Neuronal stem cell (in vitro differentiated cells): Measurements from ENCODE around the gene NMUR1.
A peak's percentile ranks its signal among the peaks of the same experiment; 100 is the strongest.

Source experiments
- DNase-seq: peaks from one replicate; pipeline ENCODE4 v3.0.0-alpha.2; 2013; ENCODE audit warnings: low spot score
- H2AFZ ChIP-seq: one replicate; pipeline ENCODE4 v1.6.1; 2013; ENCODE audit warnings: mild to moderate bottlenecking, low read length, inconsistent platforms
- H2AK5ac ChIP-seq: 2 replicates; pipeline ENCODE4 v1.6.1; 2013; ENCODE audit warnings: low read depth, mild to moderate bottlenecking, inconsistent platforms, low read length, moderate library complexity, mixed read lengths
- H2BK120ac ChIP-seq: 2 replicates; pipeline ENCODE4 v1.6.1; 2013; ENCODE audit warnings: low read depth, mild to moderate bottlenecking, inconsistent platforms, low read length, moderate library complexity, mixed read lengths
- H2BK12ac ChIP-seq: one replicate; pipeline ENCODE4 v1.6.1; 2013; ENCODE audit warnings: low read length, inconsistent platforms
- H2BK15ac ChIP-seq: 2 replicates; pipeline ENCODE4 v1.6.1; 2013; ENCODE audit warnings: mild to moderate bottlenecking, low read length, inconsistent platforms, mixed read lengths
- H2BK5ac ChIP-seq: one replicate; pipeline ENCODE4 v1.6.1; 2013; ENCODE audit warnings: inconsistent platforms, mild to moderate bottlenecking, low read length, moderate library complexity
- H3K14ac ChIP-seq: one replicate; pipeline ENCODE4 v1.6.1; 2013; ENCODE audit warnings: low read length, inconsistent platforms
- H3K18ac ChIP-seq: 2 replicates; pipeline ENCODE4 v1.6.1; 2013; ENCODE audit warnings: low read length, inconsistent platforms
- H3K23ac ChIP-seq: 2 replicates; pipeline ENCODE4 v1.6.1; 2013; ENCODE audit warnings: low read depth, mild to moderate bottlenecking, mixed read lengths, low read length, inconsistent platforms; ENCODE audit not compliant: poor library complexity
- H3K27ac ChIP-seq: replicated peaks from 3 replicates; pipeline ENCODE4 v1.5.1; 2013; ENCODE audit warnings: low read length, inconsistent platforms
- H3K27me3 ChIP-seq, 3 experiments: 2 replicates each; pipeline ENCODE4 v1.6.1; 2013; ENCODE audit warnings: low read length in 3 of 3, mild to moderate bottlenecking in 2 of 3, inconsistent platforms in 1 of 3, low read depth in 1 of 3, mixed read lengths in 1 of 3, moderate library complexity in 1 of 3; ENCODE audit not compliant: control insufficient read depth in 3 of 3, insufficient read depth in 3 of 3
- H3K36me3 ChIP-seq, 2 donors: replicated peaks in 1 of 2; 2 replicates each; pipeline ENCODE4 v1.6.1; 2013; ENCODE audit warnings: low read length in 2 of 2; ENCODE audit not compliant: control insufficient read depth in 2 of 2, insufficient read depth in 2 of 2
- H3K4ac ChIP-seq: 2 replicates; pipeline ENCODE4 v1.6.1; 2013; ENCODE audit warnings: inconsistent platforms, mild to moderate bottlenecking, low read length, moderate library complexity
- H3K4me1 ChIP-seq, 2 donors: 1 replicate in 1 of 2; 2 replicates in 1 of 2; pipeline ENCODE4 v1.6.1; 2013; ENCODE audit warnings: low read length in 2 of 2, low read depth in 1 of 2; ENCODE audit not compliant: control insufficient read depth in 2 of 2, insufficient read depth in 1 of 2
- H3K4me2 ChIP-seq: one replicate; pipeline ENCODE4 v1.6.1; 2013; ENCODE audit warnings: mild to moderate bottlenecking, low read length, inconsistent platforms; ENCODE audit not compliant: insufficient read depth, poor library complexity, severe bottlenecking
- H3K4me3 ChIP-seq, 2 donors: 2 replicates each; pipeline ENCODE4 v1.5.1; 2013; ENCODE audit warnings: low read length in 2 of 2, mild to moderate bottlenecking in 2 of 2, inconsistent platforms in 1 of 2, moderate library complexity in 1 of 2
- H3K79me1 ChIP-seq: one replicate; pipeline ENCODE4 v1.6.1; 2013; ENCODE audit warnings: low read depth, mild to moderate bottlenecking, inconsistent platforms, low read length, moderate library complexity
- H3K9ac ChIP-seq: one replicate; pipeline ENCODE4 v1.6.1; 2013; ENCODE audit warnings: mild to moderate bottlenecking, low read depth, low read length, inconsistent platforms; ENCODE audit not compliant: poor library complexity
- H3K9me3 ChIP-seq, 2 donors: replicated peaks in 1 of 2; 2 replicates each; pipeline versions ENCODE3 to v1.6.1; 2013; ENCODE audit warnings: low read length in 2 of 2, mild to moderate bottlenecking in 2 of 2, inconsistent platforms in 1 of 2, low read depth in 1 of 2, mixed read lengths in 1 of 2, moderate library complexity in 1 of 2; ENCODE audit not compliant: control insufficient read depth in 2 of 2, insufficient read depth in 1 of 2
- H4K8ac ChIP-seq: one replicate; pipeline ENCODE4 v1.6.1; 2013; ENCODE audit warnings: low read depth, mild to moderate bottlenecking, inconsistent platforms, low read length, moderate library complexity
- H4K91ac ChIP-seq: one replicate; pipeline ENCODE4 v1.6.1; 2013; ENCODE audit warnings: low read length, low read depth, mild to moderate bottlenecking, inconsistent platforms; ENCODE audit not compliant: poor library complexity
- WGBS, 2 donors: extraction: QIAGEN DNeasy Blood & Tissue Kit; methylation state at CpG; one replicate each; pipeline ENCODE4 v1.1.7; 2013; ENCODE audit warnings: missing lambda C conversion rate in 2 of 2, mixed read lengths in 1 of 2; ENCODE audit not compliant: insufficient read length in 2 of 2, insufficient replicate concordance in 1 of 2; ENCODE audit errors: extremely low coverage in 2 of 2; 5-methylcytosine and 5-hydroxymethylcytosine counted together

Gene NMUR1

DNA sequence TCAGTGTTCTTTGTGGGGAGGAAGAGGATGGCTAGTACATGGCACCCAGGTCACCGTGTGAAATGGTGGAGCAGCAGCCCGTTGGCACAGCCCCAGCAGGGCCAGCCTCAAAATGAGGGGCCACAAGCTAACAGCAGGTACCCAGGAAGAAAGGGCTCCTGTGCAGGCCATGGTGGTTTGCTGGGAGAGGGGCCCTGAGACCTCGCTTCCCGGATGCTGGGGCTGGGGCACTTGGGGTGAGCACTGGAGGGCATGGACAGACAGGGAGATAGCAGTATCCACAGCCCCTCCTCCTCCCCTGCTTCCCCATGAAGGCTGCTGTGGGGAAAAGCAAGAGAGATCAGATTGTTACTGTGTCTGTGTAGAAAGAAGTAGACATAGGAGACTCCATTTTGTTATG, 46.2 kb upstream of the NMUR1 start:
- Histone ChIP-seq H3K4me2 (no peak overlapping the region), H3K4me1 (peaks cover 16 to 20% of the 10 kb centered on the region in 2 donors), H3K23ac (no peak overlapping the region), H4K8ac (no peak overlapping the region), H2AK5ac (peak overlapping the region; percentile 90), H3K9me3 (no peaks in the 10 kb centered on the region), H2BK15ac (peak overlapping the region; percentile 98), H3K4ac (peak overlapping the region; percentile 4), H2BK5ac (peak overlapping the region; percentile 97), H2BK12ac (peak overlapping the region; percentile 47), H3K79me1 (no peaks in the 10 kb centered on the region), H3K27ac (peak overlapping the region; percentile 79), H2AFZ (peak overlapping the region; percentile 58), H3K4me3 (no peak overlapping the region), H2BK120ac (peak overlapping the region; percentile 99), H3K36me3 (no peaks in the 10 kb centered on the region), H3K27me3 (no peaks in the 10 kb centered on the region), H3K14ac (peak overlapping the region; percentile 3), H3K9ac (no peak overlapping the region), H3K18ac (peak overlapping the region; percentile 97), H4K91ac (peak overlapping the region; percentile 98)
- no CpG with 5 or more reads among the region's 4 CpGs for WGBS, 2 donors
- no peak for DNase-seq

DNA sequence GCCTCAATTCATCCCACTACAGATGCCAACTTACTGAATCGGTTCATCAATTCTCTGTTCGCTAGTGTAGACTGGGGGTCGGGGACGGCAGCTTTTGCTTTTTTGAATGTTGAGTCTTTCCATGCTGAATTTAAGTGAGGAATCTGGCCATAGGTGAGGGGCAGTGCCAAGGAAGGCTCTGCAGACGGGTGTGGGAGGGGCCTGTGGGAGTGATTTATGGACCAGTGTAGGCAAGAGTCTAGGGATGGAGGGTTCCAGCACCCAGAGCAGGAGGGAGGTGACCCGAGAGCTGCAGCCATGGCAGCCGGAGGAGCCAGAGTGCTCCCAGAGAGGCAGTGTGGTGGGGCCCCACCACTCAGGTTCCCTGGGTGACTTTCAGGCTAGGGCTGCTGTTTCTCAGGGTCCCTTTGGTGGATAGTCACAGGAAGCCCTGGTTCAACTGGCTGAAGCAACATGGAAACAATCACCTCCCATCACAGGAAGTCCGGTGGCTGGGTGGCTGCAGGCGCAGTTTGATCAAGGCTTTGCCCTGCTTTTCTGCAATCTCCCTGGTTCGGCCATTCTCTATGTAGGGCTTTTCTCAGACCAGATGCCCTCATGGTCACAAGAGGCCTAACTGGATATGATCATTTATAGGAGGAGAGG, 45.5 kb upstream of the NMUR1 start:
- Histone ChIP-seq H2BK5ac (peak overlapping the region; percentile 97), H4K91ac (peak overlapping the region; percentile 47), H2AFZ (no peak overlapping the region), H4K8ac (no peak overlapping the region), H3K18ac (peak overlapping the region; percentile 97), H3K27me3 (no peaks in the 10 kb centered on the region), H3K4me3 (no peak overlapping the region), H2BK15ac (peak overlapping the region; percentile 98), H2BK120ac (peak overlapping the region; percentile 99), H3K4me2 (no peak overlapping the region), H3K36me3 (no peaks in the 10 kb centered on the region), H3K14ac (peak overlapping the region; percentile 3), H3K9me3 (no peaks in the 10 kb centered on the region), H3K79me1 (no peaks in the 10 kb centered on the region), H3K23ac (no peak overlapping the region), H2BK12ac (peak overlapping the region; percentile 59), H3K4me1 (peaks cover 16 to 20% of the 10 kb centered on the region in 2 donors), H3K9ac (no peak overlapping the region), H2AK5ac (peak overlapping the region; percentile 90), H3K4ac (peak overlapping the region; percentile 4), H3K27ac (peak overlapping the region; percentile 79)
- no peak for DNase-seq
- no CpG with 5 or more reads among the region's 10 CpGs for WGBS, 2 donors

DNA sequence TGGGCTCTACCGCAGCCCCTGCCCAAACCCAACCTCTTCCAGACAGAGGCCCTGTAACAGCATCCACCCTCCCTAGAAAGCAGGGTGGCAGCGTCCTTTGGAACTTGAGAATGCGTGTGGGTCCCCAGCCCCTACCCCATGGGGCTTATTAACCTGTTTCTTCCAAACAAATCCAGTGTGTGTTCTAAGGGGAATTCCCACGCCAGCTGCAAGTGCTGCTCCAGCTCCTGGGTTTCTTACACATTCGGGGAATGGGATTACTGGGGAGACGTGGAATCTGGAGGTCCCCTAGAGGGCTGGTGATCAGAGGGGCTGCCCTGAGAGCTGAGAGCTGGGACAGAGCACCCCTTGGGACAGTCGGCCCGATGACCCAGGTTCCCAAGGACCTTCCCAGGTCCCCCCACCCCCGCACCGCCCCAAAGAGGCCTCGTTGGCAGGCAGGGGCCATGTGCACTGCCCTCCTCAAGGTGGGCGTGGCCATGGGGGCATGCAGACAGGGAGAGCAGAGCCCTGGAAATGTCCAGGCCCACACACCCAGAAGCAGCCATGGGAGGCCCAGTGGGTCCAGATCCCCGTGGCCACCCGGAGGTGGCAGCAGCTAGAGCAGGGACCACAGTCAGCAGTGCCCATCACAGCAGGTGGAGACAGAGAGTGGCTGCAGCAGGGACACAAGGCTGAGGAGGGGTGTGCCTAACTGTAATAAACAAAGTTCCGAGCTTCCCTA, 43.6 kb upstream of the NMUR1 start:
- Histone ChIP-seq H2BK12ac (no peak overlapping the region), H2AK5ac (peak overlapping the region; percentile 68)

GRCh38 chr2:231573096-231573495, 42.9 kb upstream of the NMUR1 start:
- no peaks in the 10 kb centered on the region for H3K36me3 ChIP-seq
- H2AFZ ChIP-seq = peak overlapping the region; percentile 73
- H3K23ac ChIP-seq = no peak overlapping the region
- DNase-seq = no peak
- H2BK120ac ChIP-seq = no peak overlapping the region
- no peak overlapping the region for H3K4me3 ChIP-seq
- peak overlapping the region; percentile 40 for H2BK5ac ChIP-seq
- no peak overlapping the region for H4K91ac ChIP-seq
- H3K18ac ChIP-seq = peak overlapping the region; percentile 40
- no peak overlapping the region for H3K9ac ChIP-seq
- WGBS, 2 donors = no CpG with 5 or more reads among the region's 4 CpGs
- H3K4ac ChIP-seq = no peak overlapping the region
- no peak overlapping the region for H2BK12ac ChIP-seq
- H3K4me2 ChIP-seq = no peak overlapping the region
- H3K9me3 ChIP-seq = no peaks in the 10 kb centered on the region
- H3K27ac ChIP-seq = no peak overlapping the region
- H2AK5ac ChIP-seq = no peak overlapping the region
- H3K79me1 ChIP-seq = peaks cover 2% of the 10 kb centered on the region
- peak overlapping the region; percentile 43 for H4K8ac ChIP-seq
- no peaks in the 10 kb centered on the region for H3K27me3 ChIP-seq
- no peak overlapping the region for H3K14ac ChIP-seq
- peaks cover 16 to 24% of the 10 kb centered on the region in 2 donors for H3K4me1 ChIP-seq
- H2BK15ac ChIP-seq = peak overlapping the region; percentile 59

More for the DNA sequence above, 43.6 kb upstream of the NMUR1 start:
- DNase-seq = no peak
- H2BK5ac ChIP-seq = peak overlapping the region; percentile 40
- no peak overlapping the region for H3K9ac ChIP-seq
- no peaks in the 10 kb centered on the region for H3K79me1 ChIP-seq
- peaks cover 16 to 22% of the 10 kb centered on the region in 2 donors for H3K4me1 ChIP-seq
- no peak overlapping the region for H3K4me3 ChIP-seq
- no peaks in the 10 kb centered on the region for H3K9me3 ChIP-seq
- peak overlapping the region; percentile 90 for H3K18ac ChIP-seq
- no peak overlapping the region for H3K4ac ChIP-seq
- no peak overlapping the region for H3K23ac ChIP-seq
- H3K27ac ChIP-seq = no peak overlapping the region
- H3K36me3 ChIP-seq = no peaks in the 10 kb centered on the region
- H3K14ac ChIP-seq = peak overlapping the region; percentile 72
- no peaks in the 10 kb centered on the region for H3K27me3 ChIP-seq
- H2BK15ac ChIP-seq = peak overlapping the region; percentile 59
- peak overlapping the region; percentile 73 for H2AFZ ChIP-seq
- H3K4me2 ChIP-seq = no peak overlapping the region
- H2BK120ac ChIP-seq = peak overlapping the region; percentile 78
- H4K8ac ChIP-seq = peak overlapping the region; percentile 43
- H4K91ac ChIP-seq = peak overlapping the region; percentile 85
- no CpG with 5 or more reads among the region's 15 CpGs for WGBS, 2 donors
